GM19324 (cell line): ENCODE measurements around the gene MLLT11.
"Not testable (repeated sequence)": the region's sequence is repeated elsewhere in the genome, so short reads cannot be mapped to it uniquely, and the experiment has no call there.

ENCODE experiments used
- ATAC-seq: cut with Tn5 transposase; IDR thresholded peaks from one replicate; pipeline ENCODE4 v1.9.1; 2021; ENCODE audit warnings: mild to moderate bottlenecking, moderate library complexity; ENCODE audit not compliant: unreplicated experiment, low FRiP score

Gene MLLT11

DNA sequence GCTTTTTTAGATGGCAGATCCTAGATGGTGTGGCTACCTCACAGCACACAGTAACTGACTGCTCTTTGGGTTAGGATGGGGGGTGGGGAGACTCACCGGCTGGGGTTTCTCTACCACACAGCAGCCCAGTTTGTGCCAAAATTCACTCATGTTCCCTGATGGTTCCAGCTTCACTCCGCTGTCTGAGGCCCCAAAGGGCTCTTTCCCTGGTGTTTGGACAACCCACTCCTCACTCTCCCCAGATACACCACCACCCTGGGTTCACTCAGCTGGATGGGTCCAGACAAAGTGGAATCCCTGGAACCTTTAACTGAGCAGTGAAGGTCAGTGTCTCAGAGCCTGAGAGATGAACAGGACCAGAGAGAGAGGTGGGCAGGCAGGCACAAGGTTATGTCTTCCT is 4.6 kb upstream of the MLLT11 start:
- ATAC-seq, result no peak

- ATAC-seq, result no peak
These were observed 4.0 kb upstream of the MLLT11 start for GRCh38 chr1:151056149-151056548.

- ATAC-seq, result no peak
These were observed 1.5 kb upstream of the MLLT11 start for GRCh38 chr1:151058692-151059091.

DNA sequence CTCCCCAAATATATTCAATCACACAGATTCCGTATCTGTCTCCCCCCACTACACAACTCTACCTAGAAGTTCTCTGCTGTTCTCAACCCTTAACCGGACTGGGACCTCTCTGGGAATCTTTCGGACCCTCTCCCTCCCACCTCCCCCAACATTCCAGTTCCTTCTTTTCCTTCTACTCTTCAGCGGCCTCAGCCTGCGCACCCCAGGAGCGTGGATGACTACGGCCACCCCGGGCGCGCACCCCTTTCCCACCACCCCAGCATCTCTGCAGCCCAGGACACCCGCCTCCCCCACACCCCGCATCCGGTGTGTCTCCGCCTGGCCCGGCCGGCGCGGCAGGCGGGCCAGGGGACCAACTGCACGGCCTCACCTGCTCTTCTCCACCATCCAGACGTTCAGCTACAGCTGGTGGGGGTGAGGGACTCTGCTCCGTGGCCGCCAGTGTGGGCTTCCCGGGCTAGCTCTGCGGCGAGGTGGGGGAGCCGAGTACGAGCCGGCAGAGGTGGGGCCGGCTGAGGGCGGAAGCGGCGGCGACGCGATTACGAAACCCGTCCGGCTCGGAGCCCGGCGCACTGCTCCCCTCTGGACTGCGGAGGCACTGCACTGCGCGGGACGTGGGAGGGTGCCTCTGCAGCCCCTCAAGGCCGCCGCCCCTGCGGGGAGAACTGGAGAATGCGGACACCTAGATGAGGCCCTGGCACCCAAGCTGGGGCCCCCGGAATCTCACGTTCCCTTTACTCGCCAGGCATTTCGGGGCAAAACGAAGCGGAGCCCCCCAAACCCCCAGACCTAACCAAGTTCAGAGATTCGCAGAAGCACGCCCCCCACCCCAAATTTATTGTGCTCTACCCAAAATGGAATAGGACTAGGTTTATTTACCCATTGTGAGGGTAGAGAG is 839 bp upstream of the MLLT11 start, which contains the start of gene CDC42SE1:
Gene CDC42SE1, minus strand, starts transcription at position 514 of the 898 bp plus-strand sequence. CDS start 3,892 bp downstream, outside the sequence.
- ATAC-seq, result peak; percentile 85

DNA sequence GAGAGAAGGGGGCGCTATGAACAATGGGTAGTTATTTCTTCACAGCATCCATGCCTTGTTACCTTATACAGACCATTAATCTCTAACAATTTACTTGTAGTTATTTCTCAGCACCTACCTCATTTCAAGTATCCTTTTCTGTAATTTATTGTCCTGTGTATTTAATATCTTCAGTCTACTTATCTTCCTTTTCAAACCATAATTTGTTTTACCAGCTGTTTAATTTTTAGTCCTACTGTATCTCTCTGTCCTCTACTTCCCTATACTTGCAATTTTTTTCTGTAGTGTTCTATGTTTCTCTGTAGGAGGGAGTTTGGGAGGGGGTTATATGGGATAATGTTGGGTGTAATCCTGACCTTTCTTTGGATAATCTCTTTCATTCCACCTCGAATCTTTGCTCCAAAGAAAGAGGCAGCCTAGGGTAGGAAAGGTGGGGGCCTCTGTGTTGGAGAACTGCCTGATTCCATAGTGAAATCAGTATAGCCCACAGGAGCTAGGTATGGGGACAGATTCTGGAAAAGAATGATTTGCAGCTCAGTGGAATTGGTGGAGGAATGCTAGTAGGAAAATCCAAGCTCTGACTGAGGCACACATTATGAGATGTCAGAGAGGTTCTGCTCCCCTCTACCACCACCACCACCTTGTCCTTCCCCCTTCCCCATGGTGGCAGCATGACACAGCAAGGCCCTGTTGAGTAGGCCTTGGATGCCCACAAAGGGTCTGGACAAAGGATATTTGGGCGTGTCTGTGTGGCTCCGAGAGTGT is 642 bp downstream of the MLLT11 start:
- ATAC-seq, result no peak

- ATAC-seq, result no peak
These were observed 1.5 kb downstream of the MLLT11 start for GRCh38 chr1:151061704-151062103.

DNA sequence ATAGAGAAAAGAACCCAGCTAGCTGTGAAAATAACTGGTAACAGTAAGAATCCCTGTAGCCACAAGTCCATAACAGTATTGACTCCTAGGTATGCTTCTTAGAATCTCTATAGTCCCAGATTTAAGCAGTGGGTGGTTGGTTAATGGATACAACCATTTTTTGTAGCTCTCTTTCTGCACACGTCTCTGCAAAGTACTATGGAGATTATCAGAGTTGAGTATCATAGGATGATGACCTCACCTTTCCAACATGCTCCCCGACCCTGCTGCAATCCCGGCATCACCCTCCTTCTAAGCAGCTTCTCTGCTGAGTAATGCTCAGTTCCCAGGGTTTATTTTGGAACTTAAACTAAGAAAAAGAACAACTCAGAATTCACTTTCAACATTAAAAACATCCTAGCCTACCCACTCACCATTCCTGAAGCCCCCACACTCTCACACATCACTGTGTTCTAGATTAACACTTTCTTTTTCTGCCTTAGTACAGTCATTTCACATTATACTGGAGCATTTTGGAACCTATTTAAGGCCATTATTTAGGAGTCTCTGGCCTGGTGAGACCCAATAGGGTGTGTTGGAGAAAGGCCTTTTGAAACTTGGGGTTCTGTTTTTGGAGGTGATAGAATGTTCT is 2.7 kb downstream of the MLLT11 start:
- no peak for ATAC-seq

- no peak for ATAC-seq
These were observed 5.0 kb downstream of the MLLT11 start for GRCh38 chr1:151065089-151065645.

DNA sequence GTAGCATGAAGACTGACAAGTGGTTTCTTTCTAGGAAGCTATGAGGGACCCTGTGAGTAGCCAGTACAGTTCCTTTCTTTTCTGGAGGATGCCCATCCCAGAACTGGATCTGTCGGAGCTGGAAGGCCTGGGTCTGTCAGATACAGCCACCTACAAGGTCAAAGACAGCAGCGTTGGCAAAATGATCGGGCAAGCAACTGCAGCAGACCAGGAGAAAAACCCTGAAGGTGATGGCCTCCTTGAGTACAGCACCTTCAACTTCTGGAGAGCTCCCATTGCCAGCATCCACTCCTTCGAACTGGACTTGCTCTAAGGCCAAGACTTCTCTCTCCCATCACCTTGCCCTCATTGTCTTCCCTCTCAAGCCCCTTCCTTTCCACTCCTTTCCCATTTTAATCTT is 7.0 kb downstream of the MLLT11 start:
- no peak for ATAC-seq

- no peak for ATAC-seq
These were observed 8.9 kb downstream of the MLLT11 start for GRCh38 chr1:151069103-151069486.

DNA sequence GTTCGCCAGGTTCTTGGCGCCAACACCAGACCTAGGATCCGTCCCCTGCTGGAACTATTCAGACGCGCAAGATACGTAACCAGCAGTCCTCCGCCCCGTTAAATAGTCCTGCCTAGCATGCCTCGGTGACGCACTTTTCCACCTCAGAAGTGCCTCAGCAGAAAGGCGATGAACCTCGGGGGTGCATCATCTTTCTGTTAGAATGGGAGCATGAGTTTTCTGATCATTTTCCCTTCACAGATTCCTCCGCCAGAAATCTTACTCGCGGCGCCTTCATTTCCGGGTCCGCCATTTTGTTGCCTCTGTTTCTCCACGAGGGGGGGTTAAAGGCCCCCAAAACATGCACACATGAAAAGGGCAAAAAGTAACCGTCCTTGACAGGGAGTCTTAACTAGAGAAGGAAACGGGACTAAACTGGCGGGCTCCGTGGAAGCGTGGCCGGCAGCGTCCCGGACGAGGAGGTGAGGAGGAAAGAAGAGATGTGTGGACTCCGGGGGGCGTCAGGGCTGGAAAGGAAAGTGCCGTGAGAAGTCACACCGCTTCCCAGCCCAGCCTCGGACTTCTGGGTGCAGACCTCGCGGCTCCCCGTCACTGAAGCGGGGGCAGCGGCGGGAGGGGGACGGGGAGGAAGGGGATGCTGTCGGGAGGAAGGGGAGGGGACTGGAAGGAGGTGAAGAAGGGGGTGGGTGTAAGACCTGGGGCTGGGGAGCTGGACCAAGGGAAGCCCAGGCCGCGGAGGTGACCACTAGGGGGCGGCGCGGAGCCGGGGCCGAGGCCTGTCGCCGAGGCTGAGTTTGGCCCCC is 10.5 kb downstream of the MLLT11 start, which contains the start of gene GABPB2:
Gene GABPB2, plus strand, starts transcription at position 288 of the 803 bp plus-strand sequence. CDS start 17,429 bp downstream, outside the sequence.
- peak; percentile 86 for ATAC-seq

- ATAC-seq, result no peak
These were observed 12.0 kb downstream of the MLLT11 start for GRCh38 chr1:151072224-151072623.

GRCh38 chr1:151085953-151086559 is 25.9 kb downstream of the MLLT11 start:
- no peak for ATAC-seq

- not testable (repeated sequence) for ATAC-seq
These were observed 37.2 kb downstream of the MLLT11 start for GRCh38 chr1:151097426-151097825.

DNA sequence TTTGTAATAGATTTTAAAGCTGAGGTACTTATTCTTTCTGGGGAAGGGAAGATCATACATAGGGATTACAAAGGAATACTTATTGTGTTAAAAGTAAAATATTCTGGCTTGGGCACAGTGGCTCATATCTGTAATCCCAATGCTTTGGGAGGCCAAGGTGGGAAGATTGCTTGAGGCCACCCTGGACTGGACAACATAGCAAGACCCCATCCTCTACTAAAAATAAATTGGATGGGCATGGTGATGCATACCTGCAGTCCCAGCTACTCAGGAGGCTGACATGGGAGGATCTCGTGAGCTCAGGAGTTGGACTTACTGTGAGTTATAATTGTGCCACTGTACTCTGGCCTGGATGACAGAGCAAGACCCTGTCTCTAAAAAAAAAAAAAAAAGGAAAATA is 37.9 kb downstream of the MLLT11 start:
- no peak for ATAC-seq

GRCh38 chr1:151104630-151105029 is 44.4 kb downstream of the MLLT11 start:
- ATAC-seq, result no peak

DNA sequence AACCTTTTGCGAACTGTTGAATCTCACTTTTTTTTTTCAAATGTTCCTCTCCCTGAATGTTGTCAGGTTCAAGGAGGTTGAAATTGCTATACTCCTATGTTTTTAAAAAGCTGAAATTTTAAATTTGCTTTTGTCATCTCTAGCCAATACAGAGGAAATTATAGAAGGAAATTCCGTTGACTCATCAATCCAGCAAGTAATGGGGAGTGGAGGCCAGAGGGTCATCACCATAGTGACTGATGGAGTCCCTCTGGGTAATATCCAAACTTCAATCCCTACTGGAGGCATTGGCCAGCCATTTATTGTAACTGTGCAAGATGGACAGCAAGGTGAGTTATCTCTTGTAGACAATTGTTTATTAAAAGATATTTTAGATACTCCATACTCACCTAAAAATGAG is 46.7 kb downstream of the MLLT11 start:
- ATAC-seq, result no peak

GRCh38 chr1:151108331-151108730 is 48.1 kb downstream of the MLLT11 start:
- no peak for ATAC-seq

DNA sequence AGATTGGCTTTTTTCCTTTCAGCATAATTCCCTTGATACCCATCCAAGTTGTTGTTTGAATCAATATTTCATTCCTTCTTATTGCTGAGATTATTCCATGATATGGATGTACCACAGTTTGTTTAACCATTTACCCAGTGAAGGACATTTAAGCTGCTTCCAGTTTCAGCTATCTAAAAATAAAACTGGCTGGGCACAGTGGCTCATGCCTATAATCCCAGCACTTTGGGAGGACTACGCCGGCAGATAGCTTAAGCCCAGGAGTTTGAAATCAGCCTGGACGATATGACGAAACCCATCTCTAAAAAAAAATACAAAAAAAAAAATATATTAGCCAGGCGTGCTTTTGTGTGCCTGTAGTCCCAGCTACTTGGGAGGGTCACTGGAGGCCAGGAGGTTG is 53.7 kb downstream of the MLLT11 start:
- no peak for ATAC-seq
